ENCODE measurements around the gene DDAH2. TPM values are rescaled to one million over a fixed set of nuclear protein-coding genes. Genes with fewer than 3 reads are reported as not detected.
A peak's percentile ranks its signal among the peaks of the same experiment; 100 is the strongest.

Gene DDAH2
- total and polyA plus RNA-seq, 12 donors: 35.2 to 117 (median 54.2) TPM

DNA sequence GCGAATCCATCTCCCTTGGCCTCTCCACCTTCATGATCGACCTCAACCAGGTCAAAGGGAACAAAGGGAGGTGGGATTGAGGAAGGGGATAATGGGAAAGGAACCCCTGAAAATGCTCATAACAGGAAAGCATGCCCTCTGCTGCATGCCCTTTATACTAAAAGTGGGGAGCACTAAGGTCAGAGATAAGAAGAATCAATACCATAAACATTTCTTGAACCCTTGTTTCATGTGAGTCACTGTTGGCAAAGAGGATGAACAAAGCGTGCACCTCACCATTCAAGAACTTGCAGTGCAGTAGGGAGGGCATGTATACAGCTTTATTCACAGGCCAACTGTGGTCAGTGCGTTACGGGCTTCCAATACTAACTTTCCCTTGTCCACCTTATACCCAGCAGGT, 31.7 kb upstream of the DDAH2 start:
- intact Hi-C loops (cut with DNase I): loop anchor here in 1 of 10 donors (10.0 kb wide), 1 partner anchor 76 kb away; the partner anchor contains the start of gene LY6G5C
- Histone ChIP-seq H3K4me1 (peaks cover 0 to 16% (median 5%) of the 10 kb centered on the region in 9 donors), H3K27ac (no peak overlapping the region), H3K4me3 (no peak overlapping the region), H3K27me3 (no peaks in the 10 kb centered on the region), H3K36me3 (peaks cover 0 to 17% (median 0%) of the 10 kb centered on the region in 9 donors), H3K9me3 (no peaks in the 10 kb centered on the region)
- DNase-seq: no peak
- TF ChIP-seq, protein P1, sequence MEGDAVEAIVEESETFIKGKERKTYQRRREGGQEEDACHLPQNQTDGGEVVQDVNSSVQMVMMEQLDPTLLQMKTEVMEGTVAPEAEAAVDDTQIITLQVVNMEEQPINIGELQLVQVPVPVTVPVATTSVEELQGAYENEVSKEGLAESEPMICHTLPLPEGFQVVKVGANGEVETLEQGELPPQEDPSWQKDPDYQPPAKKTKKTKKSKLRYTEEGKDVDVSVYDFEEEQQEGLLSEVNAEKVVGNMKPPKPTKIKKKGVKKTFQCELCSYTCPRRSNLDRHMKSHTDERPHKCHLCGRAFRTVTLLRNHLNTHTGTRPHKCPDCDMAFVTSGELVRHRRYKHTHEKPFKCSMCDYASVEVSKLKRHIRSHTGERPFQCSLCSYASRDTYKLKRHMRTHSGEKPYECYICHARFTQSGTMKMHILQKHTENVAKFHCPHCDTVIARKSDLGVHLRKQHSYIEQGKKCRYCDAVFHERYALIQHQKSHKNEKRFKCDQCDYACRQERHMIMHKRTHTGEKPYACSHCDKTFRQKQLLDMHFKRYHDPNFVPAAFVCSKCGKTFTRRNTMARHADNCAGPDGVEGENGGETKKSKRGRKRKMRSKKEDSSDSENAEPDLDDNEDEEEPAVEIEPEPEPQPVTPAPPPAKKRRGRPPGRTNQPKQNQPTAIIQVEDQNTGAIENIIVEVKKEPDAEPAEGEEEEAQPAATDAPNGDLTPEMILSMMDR (IDR thresholded peaks at IDR 0.05): no peak
- 93 to 95% methylated on average over 5 of the region's 5 CpGs for WGBS, 2 donors
- no peak for ATAC-seq

DNA sequence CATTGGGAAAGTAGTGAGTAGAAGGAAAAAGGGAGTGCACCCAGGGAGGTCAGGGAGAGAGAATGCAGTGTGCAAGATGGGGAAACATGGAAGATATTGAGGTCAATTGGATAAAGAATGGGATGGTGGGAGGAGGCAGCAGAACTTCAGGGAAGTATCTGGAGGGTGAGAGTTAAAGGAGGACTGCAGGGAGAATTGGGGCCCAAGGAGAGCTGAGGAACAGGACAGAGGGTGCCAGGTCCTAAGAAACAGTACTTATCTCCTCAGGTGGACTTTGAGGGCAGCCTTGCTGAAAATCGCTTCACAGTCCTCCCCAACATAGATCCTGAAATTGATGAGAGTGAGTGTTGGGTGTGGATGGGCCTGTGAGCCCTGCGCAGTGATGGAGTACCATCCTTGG, 29.2 kb upstream of the DDAH2 start:
- Histone ChIP-seq H3K27me3 (no peaks in the 10 kb centered on the region), H3K36me3 (peaks cover 0 to 17% (median 0%) of the 10 kb centered on the region in 9 donors), H3K27ac (no peak overlapping the region), H3K4me1 (peaks cover 0 to 6% (median 3%) of the 10 kb centered on the region in 9 donors), H3K9me3 (no peaks in the 10 kb centered on the region), H3K4me3 (no peak overlapping the region)
- ATAC-seq (no peak), DNase-seq (no peak)
- WGBS, 2 donors: 95 to 97% methylated on average over 2 of the region's 2 CpGs
- TF ChIP-seq, protein P1 (IDR thresholded peaks at IDR 0.05): no peak
- intact Hi-C loops (cut with DNase I): no loop called here

DNA sequence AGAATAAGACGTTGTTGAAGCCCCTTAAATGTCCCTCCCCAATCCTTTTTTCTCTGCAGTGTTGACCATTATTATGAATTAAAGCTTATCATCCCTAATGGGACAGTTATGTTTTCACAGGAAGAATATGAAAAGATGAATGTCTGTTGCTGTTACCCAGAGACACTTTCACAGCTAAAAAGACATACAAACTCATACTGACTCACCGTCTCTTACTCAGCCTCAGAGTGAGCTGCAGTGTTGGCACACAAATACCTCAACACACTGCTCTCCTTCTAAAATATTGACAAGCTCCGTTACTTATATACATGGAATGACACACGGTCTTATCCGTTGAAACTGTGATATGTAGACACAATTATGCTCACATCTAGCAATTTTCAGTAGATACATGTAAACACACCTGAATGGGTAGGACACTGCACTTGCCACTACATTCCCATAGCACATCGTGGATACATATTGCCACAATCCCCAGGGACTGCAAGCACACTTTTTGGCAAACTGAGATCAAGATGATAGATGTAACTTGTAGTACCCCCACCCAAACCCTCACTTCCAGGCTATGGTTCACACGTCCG, 23.7 kb upstream of the DDAH2 start:
- no peak for ATAC-seq
- WGBS, 2 donors: 77% methylated on average over 8 of the region's 8 CpGs
- Histone ChIP-seq H3K27me3 (no peaks in the 10 kb centered on the region), H3K36me3 (no peaks in the 10 kb centered on the region), H3K4me3 (no peak overlapping the region), H3K4me1 (no peaks in the 10 kb centered on the region), H3K27ac (no peak overlapping the region), H3K9me3 (no peaks in the 10 kb centered on the region)
- TF ChIP-seq, protein P1 (IDR thresholded peaks at IDR 0.05): no peak
- DNase-seq: no peak
- intact Hi-C loops (cut with DNase I): no loop called here

DNA sequence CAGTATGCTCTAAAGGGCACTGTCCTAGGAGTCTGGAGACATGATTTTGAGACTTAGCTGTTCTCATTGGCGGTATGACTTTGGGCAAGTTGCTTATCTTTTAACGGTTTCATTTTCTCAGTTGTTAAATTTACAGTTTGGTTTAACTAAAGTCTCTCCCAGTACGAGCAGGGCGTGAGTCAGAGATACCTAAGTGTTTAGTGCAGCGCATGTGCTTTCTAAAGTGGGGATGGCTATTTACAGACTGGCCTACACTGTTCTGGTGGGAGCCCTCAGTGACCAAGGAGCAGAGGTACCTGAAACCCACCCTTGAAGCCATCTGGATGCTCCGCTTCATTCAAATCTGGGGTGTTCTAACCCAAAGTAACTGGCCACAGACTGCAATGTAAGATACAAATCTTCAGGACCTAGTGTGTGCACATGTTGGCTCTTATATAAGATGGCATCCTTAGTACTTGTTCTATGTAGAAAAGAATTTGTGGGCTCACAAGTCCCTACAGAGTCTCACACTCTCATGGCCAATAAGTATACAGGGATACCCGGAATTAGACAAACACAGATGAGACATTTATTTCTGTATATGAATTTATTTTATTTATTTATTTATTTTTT, 21.4 kb upstream of the DDAH2 start:
- 86 to 87% methylated on average over 7 of the region's 7 CpGs for WGBS, 2 donors
- no peaks in the 10 kb centered on the region for H3K9me3 ChIP-seq
- H3K4me3 ChIP-seq: no peak overlapping the region

More for the DNA sequence above, 21.4 kb upstream of the DDAH2 start:
- intact Hi-C loops (cut with DNase I): no loop called here
- TF ChIP-seq, protein P1 (IDR thresholded peaks at IDR 0.05): no peak
- H3K27me3 ChIP-seq: no peaks in the 10 kb centered on the region
- DNase-seq (no peak), ATAC-seq (peak in 2 of 8 donors; percentile 53 to 58)
- H3K36me3 ChIP-seq: peaks cover 0 to 8% (median 0%) of the 10 kb centered on the region in 9 donors
- H3K4me1 ChIP-seq: no peaks in the 10 kb centered on the region
- no peak overlapping the region for H3K27ac ChIP-seq

Measured in heart right ventricle (tissue), 16 donors.